RWPE1 (cell line): ENCODE results near the gene CLSTN2.

Source experiments
- CTCF ChIA-PET: fragments of 350-600 bp; sonication (Branson Sonifier 250); formaldehyde crosslinking; extraction: SDS; loops from one replicate; lab custom pipeline; 2021; lab: Yijun Ruan, JAX
- POLR2A ChIA-PET: fragments of 400-600 bp; formaldehyde crosslinking; extraction: SDS; loops from one replicate; lab custom pipeline; 2020; ENCODE audit warnings: antibody characterized with exemption; ENCODE audit not compliant: low non-redundant PET; lab: Yijun Ruan, JAX
- DNase-seq: peaks from one replicate; pipeline ENCODE4 v3.0.0; 2012; ENCODE audit warnings: low spot score
- H3K27ac ChIP-seq: fragments of 450-650 bp; 2 replicates; pipeline ENCODE4 v1.5.1; 2017
- CTCF ChIP-seq: fragments of 450-650 bp; conservative IDR thresholded peaks from 2 replicates; pipeline ENCODE4 v1.5.1; 2017; ENCODE audit warnings: low read depth, mild to moderate bottlenecking

CLSTN2 gene

DNA sequence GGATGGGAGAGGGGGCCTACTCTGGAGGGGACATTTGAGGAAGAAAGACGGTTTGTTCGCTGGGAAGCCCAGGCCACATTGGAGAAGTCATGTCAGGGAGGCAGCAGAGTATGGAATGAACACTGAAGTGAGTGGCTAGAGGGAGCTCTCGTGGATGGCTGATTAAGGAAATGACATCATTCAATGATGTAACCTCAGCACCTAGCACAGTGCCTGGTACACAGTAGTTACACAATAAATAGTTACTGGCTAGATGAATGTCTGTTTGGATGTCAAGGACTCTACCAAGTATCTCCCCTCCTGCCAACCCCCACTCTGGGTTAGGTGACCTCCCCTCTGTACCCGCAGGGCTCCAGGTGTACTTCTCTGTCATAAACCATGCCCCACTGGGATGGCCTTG is 121.1 kb downstream of the CLSTN2 start:
- H3K27ac ChIP-seq = no peak overlapping the region
- DNase-seq = no peak
- POLR2A ChIA-PET = no interaction called here
- TF ChIP-seq CTCF = no peak
- CTCF ChIA-PET = no interaction called here

DNA sequence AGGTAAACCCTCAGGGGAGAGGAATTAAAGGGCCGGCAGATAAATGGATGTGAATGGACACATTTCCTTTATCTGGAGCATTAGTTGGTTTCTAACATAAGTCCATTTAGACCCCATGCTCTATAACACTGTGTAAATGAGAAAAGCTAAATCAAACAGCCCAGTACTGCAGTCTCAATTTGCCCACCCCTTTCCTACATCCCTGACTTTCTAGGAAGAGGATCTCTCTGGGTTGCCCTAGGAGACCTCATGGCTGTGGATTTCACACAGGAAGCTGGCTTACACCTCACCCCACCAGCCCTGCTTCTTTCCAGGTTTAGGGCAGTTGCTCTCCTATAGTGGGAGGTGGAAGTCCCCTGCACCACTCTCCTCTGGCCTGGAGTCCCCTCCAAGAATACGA is 126.2 kb downstream of the CLSTN2 start:
- POLR2A ChIA-PET = no interaction called here
- DNase-seq = no peak
- H3K27ac ChIP-seq = no peak overlapping the region
- CTCF ChIA-PET = interaction anchor here (0.7 to 1.1 kb wide), 2 partner anchors 10 to 123 kb away, joined by 3 read pairs; no protein-coding TSS in a partner anchor
- TF ChIP-seq CTCF = no peak

GRCh38 chr3:140062461-140062860 is 127.5 kb downstream of the CLSTN2 start:
- no peak overlapping the region for H3K27ac ChIP-seq
- no peak for DNase-seq
- CTCF ChIA-PET = interaction anchor here (0.7 to 1.1 kb wide), 2 partner anchors 72 to 125 kb away, joined by 3 to 4 read pairs; no protein-coding TSS in a partner anchor
- no peak for TF ChIP-seq CTCF
- POLR2A ChIA-PET = no interaction called here

GRCh38 chr3:140067487-140067886 is 132.5 kb downstream of the CLSTN2 start:
- CTCF ChIA-PET = no interaction called here
- DNase-seq = no peak

GRCh38 chr3:140068494-140069017 is 133.6 kb downstream of the CLSTN2 start:
- ChIA-PET CTCF (no interaction called here), POLR2A (no interaction called here)
- TF ChIP-seq CTCF = no peak
- no peak overlapping the region for H3K27ac ChIP-seq
- DNase-seq = no peak

More at GRCh38 chr3:140067487-140067886, 132.5 kb downstream of the CLSTN2 start:
- H3K27ac ChIP-seq = no peak overlapping the region
- POLR2A ChIA-PET = no interaction called here
- no peak for TF ChIP-seq CTCF

DNA sequence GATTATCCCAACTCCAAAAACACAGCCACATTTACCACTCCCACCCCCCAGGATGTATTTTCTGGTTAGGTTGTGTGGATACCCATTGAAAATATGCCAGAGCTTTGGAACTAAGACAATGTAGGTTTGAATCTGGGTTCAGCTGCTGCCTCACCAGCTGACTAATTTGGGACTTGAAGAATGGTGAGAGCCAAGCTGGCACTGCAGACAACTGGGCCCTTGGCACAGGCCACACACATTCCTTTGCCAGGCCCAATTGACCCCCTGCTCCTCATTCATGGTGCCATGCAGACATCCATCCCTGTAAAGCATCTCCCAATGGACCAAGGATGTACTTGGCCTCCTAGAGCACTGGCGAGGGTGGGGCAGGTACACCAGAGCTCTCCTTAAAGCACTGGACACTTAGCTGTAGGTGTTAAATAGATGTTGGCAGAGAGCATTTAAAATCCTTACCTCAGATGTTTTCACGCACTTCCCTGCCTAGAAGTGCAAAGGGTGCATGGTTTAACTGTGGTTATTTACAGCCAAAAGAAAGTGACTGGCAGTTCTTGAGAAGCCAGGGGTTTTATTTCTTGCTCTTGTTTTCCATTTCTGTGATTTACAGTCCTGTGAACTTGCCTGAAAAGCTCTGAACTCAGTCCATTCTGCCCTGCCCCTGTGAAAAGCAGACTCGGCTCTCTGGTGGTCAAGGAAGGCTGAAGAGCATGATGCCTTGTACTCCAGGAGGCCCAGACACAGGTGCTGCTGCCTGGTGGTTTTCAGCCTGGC is 138.5 kb downstream of the CLSTN2 start:
- no peak overlapping the region for H3K27ac ChIP-seq
- TF ChIP-seq CTCF = no peak
- DNase-seq = no peak
- ChIA-PET CTCF (no interaction called here), POLR2A (no interaction called here)
